GM19372 (cell line): ENCODE data around the gene C20orf96.

Experiments used
- ATAC-seq: cut with Tn5 transposase; IDR thresholded peaks from one replicate; pipeline ENCODE4 v1.9.1; 2021; ENCODE audit warnings: mild to moderate bottlenecking, low read depth, moderate library complexity; ENCODE audit not compliant: unreplicated experiment

Gene C20orf96

DNA sequence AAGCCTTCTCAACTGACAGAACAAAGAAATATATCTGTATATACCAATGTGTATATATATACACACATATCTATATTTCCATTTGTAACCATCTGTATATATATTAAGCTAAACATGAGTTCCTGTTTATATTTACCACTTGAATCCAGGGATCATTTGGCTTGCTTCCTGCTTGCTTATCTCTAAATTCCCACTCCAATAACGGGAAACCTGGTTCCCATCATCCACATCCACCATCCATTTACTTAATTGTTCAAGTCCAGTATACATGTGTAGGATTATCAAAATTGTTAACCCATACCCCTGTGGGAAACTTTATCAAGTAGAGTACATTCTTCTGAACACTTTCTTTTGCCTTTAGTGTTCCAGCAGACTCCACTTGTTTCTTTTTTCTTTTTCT is 22.3 kb upstream of the C20orf96 start:
- no peak for ATAC-seq

DNA sequence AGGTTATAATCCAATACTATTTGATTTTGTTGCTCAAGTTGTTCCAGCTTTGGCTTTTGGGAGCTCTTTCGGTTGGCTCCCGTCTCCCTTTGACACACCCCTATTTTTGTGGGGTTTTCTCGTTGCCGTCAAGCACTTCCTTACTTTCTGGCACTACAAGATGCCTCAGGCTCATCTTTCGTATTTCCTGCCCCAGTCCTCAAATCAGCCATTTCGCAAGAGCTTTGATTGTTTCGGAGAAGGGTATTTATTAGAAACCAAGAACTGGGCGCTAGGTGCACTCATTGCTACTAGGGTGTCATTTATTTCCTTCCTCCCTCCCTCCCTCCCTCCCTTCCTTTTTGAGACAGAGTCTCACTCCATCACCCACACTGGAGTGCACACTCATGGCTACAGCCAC is 21.5 kb upstream of the C20orf96 start:
- no peak for ATAC-seq

DNA sequence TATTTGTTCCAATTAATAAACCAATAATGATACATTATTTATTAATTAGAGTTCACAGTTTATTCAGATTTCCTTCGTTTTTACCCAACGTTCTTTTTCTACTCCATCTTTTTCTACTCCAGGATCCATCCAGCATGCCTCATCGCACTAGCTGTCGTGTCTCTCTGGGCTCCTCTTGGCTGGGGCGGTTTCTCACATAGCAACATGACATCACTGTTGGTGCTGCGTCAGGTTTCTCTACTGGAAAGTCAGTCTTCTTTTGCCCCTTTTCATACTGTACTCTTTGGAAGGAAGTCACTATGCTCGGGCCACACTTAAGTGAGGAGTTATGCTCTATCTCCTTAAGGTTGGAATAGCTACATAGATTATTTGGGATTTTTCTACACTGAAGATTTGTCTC is 21.1 kb upstream of the C20orf96 start:
- ATAC-seq: no peak

DNA sequence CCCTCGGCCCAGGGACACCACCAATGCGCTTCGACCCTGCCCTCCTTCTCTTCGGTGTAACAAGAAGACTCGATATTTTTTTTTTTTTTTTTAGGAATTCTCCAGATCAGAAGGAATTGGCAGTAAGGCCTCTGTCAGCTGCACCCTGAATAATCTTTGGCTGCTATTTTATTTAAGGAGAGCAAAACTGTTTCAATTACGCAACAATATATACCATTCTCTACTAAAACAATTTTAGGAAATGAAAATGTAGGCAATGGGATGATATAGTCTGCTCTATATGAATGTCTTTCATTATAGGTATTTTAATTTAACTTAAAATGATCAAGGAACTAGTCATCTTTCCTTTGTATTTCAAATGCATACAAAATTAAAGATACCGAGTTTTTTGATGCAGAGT is 20.1 kb upstream of the C20orf96 start:
- ATAC-seq: no peak

DNA sequence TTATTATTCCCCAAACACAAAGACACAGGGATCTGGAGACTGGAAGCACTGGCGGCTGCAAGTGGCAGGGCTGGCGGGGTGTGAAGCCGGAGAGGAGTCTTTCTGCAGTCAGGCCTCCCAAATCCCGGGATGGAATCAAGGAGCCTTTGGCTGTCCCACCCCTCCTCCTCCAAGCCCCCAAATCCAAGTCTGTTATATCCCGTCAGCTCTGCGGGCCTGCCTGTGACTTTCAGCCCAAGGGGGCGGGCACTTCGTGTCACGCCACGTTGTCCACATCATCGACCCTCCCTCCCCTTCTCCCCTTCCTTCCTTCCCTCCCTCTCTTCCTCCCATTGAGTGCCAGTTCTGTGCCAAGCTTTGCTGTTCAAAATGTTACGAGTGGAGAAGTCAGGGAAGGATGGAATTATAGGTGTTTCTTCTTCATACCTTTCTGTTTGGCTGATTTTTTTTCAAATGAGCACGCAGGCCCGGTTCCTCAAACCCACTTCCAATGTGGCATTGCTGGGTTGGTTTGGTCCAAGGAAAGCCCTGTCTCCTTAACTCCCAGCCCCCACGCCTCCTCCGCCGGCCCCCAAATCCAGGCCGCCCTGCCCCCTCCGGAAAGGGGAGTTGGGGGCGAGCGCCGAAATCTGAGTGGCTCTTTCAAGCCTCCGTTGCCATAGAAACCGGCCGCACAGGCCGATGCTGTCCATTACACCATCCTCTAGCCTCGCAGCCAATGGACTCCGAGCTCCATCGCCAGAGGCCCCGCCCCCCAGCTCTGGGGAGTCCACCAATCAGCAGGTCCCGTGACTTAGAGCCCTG is 19.5 kb upstream of the C20orf96 start:
- ATAC-seq: peak; percentile 100

DNA sequence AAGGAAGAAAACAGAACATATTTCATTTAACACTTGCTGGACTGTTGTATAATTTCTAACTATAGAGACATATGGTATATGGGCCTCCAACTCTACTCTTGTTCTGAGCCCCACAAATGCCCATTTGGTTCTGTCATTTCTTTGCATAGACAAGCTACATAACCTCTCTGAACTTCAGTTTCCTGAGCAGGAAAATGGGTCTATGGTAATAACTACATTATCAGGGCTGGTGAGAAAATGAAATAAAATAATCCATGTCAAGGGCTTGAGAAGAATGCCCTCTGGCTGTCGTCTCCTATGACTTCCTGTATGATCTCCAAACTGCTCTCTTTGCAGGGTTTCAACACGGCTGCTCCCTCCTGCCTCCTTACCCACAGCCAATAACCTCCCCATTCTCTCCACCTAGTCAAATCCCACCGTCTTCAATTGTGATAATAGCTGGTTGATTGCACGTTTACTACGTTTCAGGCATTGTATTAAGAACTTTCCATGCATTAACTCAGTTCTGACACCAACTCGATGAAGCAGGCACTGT is 18.8 kb upstream of the C20orf96 start:
- no peak for ATAC-seq

DNA sequence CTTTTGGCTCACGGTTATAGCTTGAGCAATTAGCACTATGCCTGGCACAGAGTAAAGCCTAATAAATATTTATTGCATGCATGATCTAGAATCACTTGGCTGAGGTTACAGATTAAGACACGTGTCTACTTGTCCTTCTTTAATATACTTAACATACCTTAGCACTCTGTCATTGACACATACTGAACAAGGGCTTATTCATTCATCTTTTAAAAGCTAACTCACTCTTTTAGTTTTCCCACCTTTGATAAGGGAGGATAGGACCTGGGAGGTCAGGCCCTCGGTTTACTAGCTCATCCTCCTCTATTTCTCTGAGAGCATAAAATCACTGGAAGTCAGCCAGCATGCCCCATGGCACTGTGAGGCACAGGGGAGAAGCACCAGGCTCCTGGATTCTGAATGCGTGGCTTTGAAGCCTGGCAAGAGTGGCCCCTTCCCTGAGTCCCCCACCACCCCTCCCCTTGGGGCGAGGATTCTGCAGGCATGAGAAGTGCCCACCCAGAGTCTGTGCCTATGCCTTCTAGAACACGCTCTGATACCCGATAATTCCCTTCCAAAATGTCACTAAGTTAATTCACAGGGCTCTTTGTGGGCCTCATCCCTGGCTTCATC is 18.0 kb upstream of the C20orf96 start:
- no peak for ATAC-seq

DNA sequence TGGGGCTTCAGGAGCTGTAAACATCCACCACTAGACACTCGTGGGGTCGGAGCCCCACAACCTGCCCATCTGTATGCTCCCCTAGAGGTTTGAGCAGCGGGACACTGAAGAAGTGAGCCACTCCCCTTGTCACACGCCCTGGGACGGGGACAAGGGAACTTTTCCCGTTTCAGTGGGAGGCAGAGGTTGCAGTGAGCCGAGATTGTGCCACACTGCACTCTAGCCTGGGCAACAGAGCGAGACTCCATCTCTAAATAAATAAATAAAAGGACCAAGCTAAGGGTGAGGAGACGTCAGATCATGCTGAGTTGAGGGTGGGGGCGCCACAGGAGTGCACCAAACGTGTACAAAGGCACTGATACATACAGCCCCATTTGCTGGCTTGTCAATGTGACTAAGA is 15.2 kb upstream of the C20orf96 start:
- no peak for ATAC-seq

DNA sequence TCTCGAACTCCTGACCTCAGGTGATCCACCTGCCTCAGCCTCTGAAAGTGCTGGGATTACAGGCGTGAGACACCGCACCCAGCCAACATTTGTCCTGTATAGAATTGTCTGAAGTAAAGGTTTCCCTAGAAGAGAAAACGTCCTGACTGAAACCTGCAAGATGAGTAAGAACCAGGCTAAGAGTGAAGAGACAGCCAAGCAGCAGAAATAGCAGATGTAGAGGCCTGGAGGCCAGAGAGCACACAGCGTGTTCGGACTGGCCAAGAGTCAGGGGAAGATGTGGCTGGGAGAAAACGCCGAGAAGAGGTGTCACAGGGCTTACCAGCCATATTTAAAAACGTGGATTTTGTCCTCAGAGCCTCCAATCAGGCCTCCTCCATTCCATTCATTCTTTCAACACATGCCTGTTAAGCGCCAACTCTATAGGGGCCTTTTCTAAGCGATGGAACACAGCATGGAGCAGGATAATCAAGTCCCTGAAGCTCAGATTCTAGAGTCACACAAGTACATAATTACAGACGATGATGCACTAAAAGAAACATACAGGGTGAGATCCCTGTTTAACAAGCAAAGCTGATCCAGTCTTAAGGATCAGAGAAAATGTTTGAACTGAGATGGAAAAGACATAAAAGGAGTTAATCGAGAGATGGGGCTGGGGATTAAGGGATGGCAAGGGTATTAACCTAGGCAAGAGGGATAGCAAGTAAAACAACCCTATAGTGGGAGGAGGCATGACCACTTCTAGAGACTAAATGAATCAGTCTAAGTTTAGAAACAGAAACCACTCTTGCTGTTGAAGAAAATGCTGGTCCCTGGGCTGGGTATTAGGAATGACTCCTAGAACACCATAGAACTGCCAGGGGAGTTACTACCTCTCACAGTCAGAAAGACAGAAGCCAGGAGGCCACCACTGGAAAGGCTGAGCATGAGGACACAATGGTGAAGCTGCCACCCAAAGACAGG is 11.6 kb upstream of the C20orf96 start:
- ATAC-seq: no peak

DNA sequence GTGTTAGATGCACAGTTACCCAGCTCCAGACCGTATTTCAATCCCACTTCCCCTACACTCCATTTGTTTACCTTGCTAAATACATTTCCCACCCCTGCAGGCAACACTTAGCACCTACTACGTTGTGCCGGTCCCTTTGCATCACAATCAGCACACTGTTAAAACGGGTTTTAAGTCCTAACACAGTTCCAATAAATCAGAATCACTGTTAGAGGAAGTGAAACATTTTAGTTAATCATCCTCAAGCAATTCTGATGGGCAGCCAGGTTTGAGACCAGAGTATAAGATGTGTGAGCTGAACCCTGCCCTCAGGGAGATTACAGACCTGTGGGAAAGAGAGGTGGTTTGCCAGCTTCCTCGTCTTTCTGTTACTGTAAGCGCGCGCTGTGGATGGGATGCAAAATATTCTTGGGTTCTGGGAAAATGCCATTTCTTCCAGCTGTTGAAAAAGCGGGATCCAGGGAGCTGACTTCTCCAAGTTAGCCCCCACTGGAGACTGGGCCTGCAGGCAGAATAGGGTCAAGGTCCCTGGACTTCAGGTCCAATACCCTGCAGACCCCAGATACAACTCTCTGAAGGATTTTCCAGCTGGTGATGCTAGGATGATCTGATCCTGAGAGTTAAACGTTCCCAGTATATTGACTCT is 9.9 kb upstream of the C20orf96 start:
- ATAC-seq: no peak

DNA sequence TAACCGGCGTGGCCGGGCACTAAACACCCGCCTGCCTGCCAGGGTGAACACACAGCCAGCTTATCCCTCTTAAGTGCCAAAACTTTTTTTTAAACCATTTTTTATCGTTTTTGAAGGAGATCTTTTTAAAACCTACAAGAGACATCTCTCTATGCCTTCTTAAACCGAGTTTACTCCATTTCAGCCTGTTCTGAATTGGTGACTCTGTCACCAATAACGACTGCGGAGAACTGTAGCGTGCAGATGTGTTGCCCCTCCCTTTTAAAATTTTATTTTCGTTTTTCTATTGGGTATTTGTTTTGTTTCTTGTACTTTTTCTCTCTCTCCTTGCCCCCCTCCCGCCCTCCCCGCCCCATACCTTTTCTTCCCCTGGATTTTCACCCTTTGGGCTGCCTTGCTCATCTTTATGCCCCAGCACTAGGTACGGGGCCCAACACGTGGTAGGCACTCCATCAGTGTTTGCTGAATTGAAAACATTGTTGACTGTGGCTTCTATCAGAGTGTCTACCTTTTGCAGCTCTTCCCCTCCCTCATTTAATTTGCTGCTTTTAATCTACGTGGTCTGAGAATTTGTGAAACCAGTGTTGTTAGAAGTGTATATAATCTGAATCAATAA is 8.3 kb upstream of the C20orf96 start:
- ATAC-seq: no peak

DNA sequence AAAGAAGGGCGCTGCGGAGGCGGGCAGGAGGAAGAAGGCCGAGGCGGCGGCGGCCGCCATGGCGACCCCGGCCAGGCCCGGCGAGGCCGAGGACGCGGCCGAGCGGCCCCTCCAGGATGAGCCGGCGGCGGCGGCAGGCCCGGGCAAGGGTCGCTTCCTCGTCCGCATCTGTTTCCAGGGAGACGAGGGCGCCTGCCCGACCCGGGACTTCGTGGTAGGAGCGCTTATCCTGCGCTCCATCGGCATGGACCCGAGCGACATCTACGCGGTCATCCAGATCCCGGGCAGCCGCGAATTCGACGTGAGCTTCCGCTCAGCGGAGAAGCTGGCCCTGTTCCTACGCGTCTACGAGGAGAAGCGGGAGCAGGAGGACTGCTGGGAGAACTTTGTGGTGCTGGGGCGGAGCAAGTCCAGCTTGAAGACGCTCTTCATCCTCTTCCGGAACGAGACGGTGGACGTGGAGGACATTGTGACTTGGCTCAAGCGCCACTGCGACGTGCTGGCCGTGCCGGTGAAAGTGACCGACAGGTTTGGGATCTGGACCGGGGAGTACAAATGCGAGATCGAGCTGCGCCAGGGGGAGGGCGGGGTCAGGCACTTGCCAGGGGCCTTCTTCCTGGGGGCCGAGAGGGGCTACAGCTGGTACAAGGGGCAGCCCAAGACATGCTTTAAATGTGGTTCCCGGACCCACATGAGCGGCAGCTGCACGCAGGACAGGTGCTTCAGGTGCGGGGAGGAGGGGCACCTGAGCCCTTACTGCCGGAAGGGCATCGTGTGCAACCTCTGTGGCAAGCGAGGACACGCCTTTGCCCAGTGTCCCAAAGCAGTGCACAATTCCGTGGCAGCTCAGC is 7.6 kb upstream of the C20orf96 start:
- ATAC-seq: peak; percentile 28

DNA sequence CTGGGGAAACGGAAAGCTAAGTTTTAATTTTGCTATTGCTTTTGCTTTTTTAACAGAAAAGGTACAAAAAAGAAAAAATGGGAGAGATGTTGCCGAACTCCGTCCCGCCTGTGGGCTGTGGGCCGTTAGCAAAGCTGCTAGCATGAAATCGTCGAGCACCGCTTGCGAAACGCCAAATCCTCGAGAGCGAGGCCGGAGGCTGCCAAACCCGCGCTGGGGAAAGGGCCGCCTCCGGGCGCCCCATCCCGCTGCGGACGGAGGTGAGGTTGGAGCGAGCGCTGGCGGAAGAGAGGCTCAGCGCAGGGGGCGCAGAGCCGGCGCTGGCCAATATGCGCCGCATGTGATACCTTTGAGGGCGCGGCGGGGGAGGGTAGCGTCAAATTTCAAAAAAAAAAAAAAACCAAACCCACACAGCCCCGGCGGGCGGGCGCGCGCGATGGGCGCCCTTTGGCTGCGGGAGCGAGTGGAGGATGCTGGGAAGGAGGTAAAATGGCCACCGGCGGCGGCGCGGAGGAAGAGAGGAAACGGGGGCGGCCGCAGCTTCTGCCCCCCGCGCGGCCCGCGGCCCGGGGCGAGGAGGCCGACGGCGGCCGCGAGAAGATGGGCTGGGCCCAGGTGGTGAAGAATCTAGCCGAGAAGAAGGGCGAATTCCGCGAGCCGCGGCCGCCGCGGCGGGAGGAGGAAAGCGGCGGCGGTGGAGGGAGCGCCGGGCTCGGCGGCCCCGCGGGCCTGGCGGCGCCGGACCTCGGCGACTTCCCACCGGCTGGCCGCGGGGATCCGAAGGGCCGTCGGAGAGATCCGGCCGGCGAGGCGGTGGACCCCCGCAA is 6.8 kb upstream of the C20orf96 start, which contains the start of gene ZCCHC3:
Gene ZCCHC3, plus strand, starts transcription at position 473 of the 827 bp plus-strand sequence. Its CDS starts 17 bp downstream, at position 490.
- ATAC-seq: peak; percentile 76

DNA sequence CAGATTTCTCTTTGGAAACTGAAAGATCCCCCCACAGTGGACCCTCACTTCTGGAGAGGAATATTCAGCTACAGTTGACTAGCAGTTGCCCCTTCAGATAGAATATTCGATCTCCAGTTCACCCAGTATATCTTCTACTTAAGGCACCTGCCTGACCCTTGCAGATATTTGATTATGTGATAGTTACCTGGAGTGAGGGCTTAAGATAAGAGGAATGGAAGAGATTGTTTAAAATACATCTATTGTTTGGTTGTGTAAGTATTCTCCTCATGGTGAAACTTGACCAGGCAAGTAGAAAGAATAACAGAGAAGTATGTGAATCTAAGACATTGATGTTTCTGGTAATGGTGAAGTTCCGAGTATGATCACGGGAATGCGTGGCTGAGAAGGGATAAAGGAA is 5.3 kb upstream of the C20orf96 start:
- ATAC-seq: no peak

DNA sequence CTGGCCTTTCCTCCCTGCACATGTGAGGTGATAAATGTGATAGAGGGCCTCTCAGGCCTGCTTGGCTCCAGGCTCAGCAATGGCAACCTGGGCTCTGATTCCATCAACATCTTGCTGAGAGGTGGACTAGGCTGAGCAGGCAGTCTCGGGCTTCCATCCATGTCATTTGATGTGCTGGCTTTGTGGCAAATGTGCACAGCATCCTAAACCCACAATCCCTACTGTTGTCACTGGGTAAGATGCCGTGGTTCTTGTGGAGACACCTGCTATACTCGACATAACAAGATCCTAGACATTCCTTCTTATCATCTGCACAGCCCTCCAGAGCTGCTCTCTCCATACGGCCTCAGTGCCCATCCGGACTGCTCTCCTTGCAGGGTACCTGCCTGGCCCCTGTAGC is 4.1 kb upstream of the C20orf96 start:
- no peak for ATAC-seq

DNA sequence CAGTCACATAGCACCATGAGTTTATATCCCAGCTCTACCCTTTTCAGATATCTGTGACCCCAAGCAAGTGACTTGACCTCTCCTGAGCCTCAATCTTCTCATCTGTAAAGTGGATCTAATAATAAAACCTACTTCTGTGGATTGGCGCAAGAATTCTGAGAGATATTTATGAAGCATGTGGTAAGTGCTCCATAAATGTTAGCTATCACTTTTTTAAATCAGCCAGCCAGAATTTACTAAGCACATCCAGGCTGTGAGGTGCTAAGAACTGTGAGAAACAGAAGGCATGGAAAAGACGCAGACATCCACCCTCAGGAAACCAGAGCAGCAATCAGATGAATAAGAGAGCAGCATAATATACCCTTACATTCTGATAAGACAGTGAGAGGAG is 862 bp downstream of the C20orf96 start:
- no peak for ATAC-seq

DNA sequence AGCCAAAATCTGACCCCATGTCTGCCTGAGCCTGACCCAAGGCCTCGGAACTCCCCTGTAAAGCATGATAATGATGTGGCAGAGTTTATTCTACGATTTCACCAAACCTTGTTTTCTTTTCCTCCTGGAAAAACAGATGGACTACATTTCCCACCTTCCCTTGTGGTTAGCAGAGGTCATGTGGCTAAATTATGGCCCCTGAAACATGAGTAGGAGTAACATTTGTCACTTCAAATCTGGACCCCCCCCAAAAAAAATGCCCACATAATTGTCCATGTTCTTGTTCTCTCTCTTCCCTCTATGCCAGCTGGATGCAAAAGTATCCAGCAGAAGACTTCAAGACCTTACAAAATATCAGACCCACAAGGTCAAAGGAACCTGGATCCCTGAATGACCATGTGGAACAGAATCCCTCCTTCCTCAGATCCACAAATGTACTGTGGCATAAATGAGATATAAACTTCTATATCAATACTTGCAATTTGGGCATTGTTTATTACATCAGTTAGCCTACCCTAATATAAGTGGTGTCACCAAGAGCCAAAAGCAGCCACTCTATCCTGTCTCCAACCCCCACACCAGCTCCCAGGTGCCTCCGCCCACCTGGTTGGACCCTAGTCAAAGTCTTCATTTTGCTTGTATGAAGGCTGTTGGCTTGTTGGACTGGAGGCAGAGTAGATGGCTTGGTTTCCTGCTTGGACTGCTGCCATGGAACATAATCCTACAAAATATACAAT is 1.4 kb downstream of the C20orf96 start:
- no peak for ATAC-seq
